ENCODE measurements around the gene KLHL24. TPM values are rescaled to one million over a fixed set of nuclear protein-coding genes. Genes with fewer than 3 reads are reported as not detected.
"Not testable (repeated sequence)": the region's sequence is repeated elsewhere in the genome, so short reads cannot be mapped to it uniquely, and the experiment has no call there.

Gene KLHL24
- total RNA-seq, 4 donors from 2014 or later: 118 to 301 (median 222) TPM

DNA sequence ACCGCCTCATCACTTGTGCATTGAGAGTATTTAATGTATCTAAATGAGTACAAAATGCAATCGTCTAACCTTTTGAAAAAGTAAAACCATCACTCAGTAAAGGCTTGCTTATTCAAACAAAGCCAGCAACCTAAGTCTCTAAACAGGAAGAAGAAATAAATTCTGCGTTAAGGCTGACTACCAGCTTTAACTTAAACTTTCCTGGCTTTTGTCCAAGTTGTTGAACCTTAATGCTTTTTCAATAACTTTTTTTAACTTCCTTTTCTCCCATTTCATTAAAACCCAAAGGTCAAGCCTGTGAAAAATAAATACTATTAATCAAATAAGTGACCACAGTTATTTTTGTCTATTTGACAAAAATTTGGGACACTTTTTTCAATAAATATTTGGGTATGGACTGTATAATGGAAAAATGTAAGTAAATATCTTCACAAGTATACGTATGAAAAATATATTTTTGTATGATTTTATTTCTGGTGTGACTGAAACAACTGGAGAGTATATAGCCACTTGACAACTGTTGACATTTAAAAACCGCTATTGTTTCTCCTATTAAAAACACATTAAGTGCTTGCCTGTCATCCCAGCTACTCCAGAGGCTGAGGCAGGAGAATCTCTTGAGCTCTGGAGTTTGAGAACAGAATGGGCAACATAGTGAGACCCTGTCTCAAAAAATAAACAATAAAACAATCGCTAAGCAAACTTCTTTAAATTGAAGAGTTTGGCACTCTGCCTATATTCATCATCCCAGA, 2.9 kb downstream of the KLHL24 start:
- Histone ChIP-seq H3K4me3 (peak overlapping the region; percentile 95 to 99 (median 98)), H3K4me1 (peaks cover 55 to 60% of the 10 kb centered on the region in 2 donors), H3K36me3 (no peaks in the 10 kb centered on the region), H3K27ac (peak overlapping the region; percentile 99 to 100 (median 100)), H3K9me3 (no peaks in the 10 kb centered on the region), H3K27me3 (no peaks in the 10 kb centered on the region)
- ATAC-seq: no peak
- intact Hi-C loops (cut with DNase I; ENCODE audit: low total_unique reads) (loop anchor here (5.0 to 10.0 kb wide), 8 partner anchors 151 to 1177 kb away; partner anchors contain the start of genes ABCC5, ATP11B, B3GNT5 and DVL3), in situ Hi-C loops (cut with MboI; ENCODE audit: low sequenced_read_pairs in 4 of 4) (no loop called here)
- TF ChIP-seq POLR2A (IDR thresholded peaks at IDR 0.05): no peak
- TF ChIP-seq, protein P1, sequence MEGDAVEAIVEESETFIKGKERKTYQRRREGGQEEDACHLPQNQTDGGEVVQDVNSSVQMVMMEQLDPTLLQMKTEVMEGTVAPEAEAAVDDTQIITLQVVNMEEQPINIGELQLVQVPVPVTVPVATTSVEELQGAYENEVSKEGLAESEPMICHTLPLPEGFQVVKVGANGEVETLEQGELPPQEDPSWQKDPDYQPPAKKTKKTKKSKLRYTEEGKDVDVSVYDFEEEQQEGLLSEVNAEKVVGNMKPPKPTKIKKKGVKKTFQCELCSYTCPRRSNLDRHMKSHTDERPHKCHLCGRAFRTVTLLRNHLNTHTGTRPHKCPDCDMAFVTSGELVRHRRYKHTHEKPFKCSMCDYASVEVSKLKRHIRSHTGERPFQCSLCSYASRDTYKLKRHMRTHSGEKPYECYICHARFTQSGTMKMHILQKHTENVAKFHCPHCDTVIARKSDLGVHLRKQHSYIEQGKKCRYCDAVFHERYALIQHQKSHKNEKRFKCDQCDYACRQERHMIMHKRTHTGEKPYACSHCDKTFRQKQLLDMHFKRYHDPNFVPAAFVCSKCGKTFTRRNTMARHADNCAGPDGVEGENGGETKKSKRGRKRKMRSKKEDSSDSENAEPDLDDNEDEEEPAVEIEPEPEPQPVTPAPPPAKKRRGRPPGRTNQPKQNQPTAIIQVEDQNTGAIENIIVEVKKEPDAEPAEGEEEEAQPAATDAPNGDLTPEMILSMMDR (IDR thresholded peaks at IDR 0.05 in 4 of 5, conservative IDR thresholded peaks at IDR 0.05 in 1 of 5): no peak
- DNase-seq: no peak

DNA sequence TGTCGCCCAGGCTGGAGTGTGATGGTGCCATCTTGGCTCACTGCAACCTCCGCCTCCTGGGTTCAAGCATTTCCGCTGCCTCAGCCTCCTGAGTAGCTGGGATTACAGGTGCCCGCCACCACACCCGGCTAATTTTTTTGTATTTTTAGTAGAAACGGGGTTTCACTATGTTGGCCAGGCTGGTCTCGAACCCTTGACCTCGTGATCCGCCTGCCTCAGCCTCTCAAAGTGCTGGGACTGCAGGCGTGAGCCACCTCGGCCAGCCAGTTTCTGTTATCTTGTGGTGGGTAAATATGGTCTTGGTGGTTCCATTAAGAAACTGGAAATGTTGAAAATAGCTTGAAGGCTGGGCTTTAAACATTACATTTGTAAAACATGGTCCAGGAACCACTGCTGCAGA, 5.2 kb downstream of the KLHL24 start:
- intact Hi-C loops (cut with DNase I; ENCODE audit: low total_unique reads); H3K4me3 ChIP-seq; DNase-seq; H3K9me3 ChIP-seq; in situ Hi-C loops (cut with MboI; ENCODE audit: low sequenced_read_pairs in 4 of 4); H3K36me3 ChIP-seq; H3K27me3 ChIP-seq; ATAC-seq: not testable (repeated sequence)
- peaks cover 70 to 84% of the 10 kb centered on the region in 2 donors for H3K4me1 ChIP-seq
- peak overlapping the region; percentile 69 to 100 (median 99) for H3K27ac ChIP-seq

DNA sequence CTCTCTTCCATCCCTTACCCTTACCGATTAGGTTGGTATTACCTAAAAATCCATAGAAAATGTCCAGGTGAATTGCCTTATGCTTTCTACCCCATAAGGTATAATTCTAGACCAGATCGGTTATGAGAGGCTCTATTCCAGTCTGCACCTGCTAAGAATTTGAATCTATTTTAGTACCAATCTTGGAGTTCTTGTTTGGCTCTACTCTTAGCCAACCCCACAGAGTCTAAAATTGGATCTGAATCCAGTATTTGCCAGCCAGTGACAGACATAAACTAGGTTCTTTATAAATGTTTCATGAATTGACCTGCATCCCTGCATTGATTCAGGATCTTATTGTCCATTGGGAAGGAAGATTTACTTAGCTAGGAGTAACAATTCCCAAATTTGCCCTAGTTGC, 6.5 kb downstream of the KLHL24 start:
- peak overlapping the region in 1 of 4 donors; percentile 18 for H3K4me3 ChIP-seq
- ATAC-seq: peak; percentile 73 to 81
- H3K4me1 ChIP-seq: peaks cover 73 to 90% of the 10 kb centered on the region in 2 donors
- peaks cover 0 to 3% of the 10 kb centered on the region in 2 donors for H3K36me3 ChIP-seq
- no peak for DNase-seq
- in situ Hi-C loops (cut with MboI; ENCODE audit: low sequenced_read_pairs in 4 of 4): no loop called here
- peak overlapping the region; percentile 69 to 100 (median 99) for H3K27ac ChIP-seq
- intact Hi-C loops (cut with DNase I; ENCODE audit: low total_unique reads): no loop called here
- no peak for TF ChIP-seq POLR2A (IDR thresholded peaks at IDR 0.05)
- TF ChIP-seq, protein P1 (IDR thresholded peaks at IDR 0.05 in 4 of 5, conservative IDR thresholded peaks at IDR 0.05 in 1 of 5): no peak
- H3K9me3 ChIP-seq: no peaks in the 10 kb centered on the region
- H3K27me3 ChIP-seq: no peaks in the 10 kb centered on the region

GRCh38 chr3:183644244-183644643, 8.8 kb downstream of the KLHL24 start:
- in situ Hi-C loops (cut with MboI; ENCODE audit: low sequenced_read_pairs in 4 of 4) (no loop called here), intact Hi-C loops (cut with DNase I; ENCODE audit: low total_unique reads) (no loop called here)

DNA sequence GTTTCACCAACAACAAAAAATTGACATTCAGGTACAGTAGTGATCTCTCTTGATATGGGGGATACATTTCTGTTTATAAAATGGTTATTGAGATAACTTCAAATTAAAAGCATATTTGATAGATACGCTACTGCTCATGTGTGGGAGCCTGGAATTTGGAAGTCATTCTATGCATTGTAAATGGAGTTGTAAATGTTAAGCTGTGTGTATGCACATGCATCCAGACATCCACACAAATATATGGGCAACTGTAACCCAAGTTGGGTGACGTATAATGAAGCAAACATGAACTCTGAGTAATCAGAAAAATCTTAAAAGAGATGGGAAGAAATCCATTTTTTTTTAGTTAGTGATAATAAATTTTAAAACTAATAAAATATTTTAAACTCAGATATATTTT, 9.8 kb downstream of the KLHL24 start:
- DNase-seq (no peak), ATAC-seq (no peak)
- Histone ChIP-seq H3K36me3 (peaks cover 3 to 4% of the 10 kb centered on the region in 2 donors), H3K27me3 (no peaks in the 10 kb centered on the region), H3K4me1 (peaks cover 57 to 77% of the 10 kb centered on the region in 2 donors), H3K4me3 (no peak overlapping the region), H3K9me3 (no peaks in the 10 kb centered on the region), H3K27ac (no peak overlapping the region)
- in situ Hi-C loops (cut with MboI; ENCODE audit: low sequenced_read_pairs in 4 of 4) (no loop called here), intact Hi-C loops (cut with DNase I; ENCODE audit: low total_unique reads) (no loop called here)
- no peak for TF ChIP-seq POLR2A (IDR thresholded peaks at IDR 0.05)
- TF ChIP-seq, protein P1 (IDR thresholded peaks at IDR 0.05 in 4 of 5, conservative IDR thresholded peaks at IDR 0.05 in 1 of 5): no peak

More at GRCh38 chr3:183644244-183644643, 8.8 kb downstream of the KLHL24 start:
- Histone ChIP-seq H3K9me3 (no peaks in the 10 kb centered on the region), H3K4me1 (peaks cover 55 to 81% of the 10 kb centered on the region in 2 donors), H3K27me3 (no peaks in the 10 kb centered on the region), H3K4me3 (no peak overlapping the region), H3K27ac (peak overlapping the region in 3 of 4 donors; percentile 11 to 47 (median 33)), H3K36me3 (peaks cover 3 to 4% of the 10 kb centered on the region in 2 donors)
- no peak for ATAC-seq
- TF ChIP-seq POLR2A (IDR thresholded peaks at IDR 0.05): no peak
- TF ChIP-seq, protein P1 (IDR thresholded peaks at IDR 0.05 in 4 of 5, conservative IDR thresholded peaks at IDR 0.05 in 1 of 5): no peak
- DNase-seq: no peak
